Lower leg skin (tissue), 3 donors: ENCODE measurements around the gene WDFY2.

Experiments used
- POLR2A ChIP-seq, 2 donors: fragments of 450-650 bp; IDR thresholded peaks; one replicate each; pipeline ENCODE4 v1.6.1; 2016 to 2017; ENCODE audit warnings: antibody characterized with exemption in 2 of 2, mild to moderate bottlenecking in 1 of 2, moderate library complexity in 1 of 2
- TF ChIP-seq, protein P1 (sequence below), 3 donors: fragments of 450-650 bp; IDR thresholded peaks; one replicate each; pipeline ENCODE4 v1.5.1; 2016; ENCODE audit warnings: antibody characterized with exemption in 3 of 3, mild to moderate bottlenecking in 3 of 3, moderate library complexity in 2 of 3

DNA sequence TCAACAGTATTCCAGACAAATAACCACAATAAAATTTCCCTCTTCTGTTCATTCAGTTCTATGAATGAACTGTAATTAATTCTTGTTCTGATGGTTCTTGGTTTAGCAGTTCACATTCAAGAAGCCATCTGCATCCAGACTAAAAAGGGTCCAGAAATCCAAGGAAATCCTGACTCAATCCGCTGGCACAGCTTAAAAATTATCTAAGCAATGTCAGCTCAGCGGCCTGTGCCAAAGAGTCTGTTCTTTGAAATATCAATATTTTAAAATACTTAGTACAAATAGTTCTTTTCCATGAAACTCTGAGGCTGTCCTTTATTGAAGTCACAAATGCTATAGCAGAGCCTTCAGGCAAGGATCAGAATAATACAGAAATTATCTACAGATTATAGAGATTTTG is 162.5 kb downstream of the WDFY2 start:
- TF ChIP-seq, protein P1, sequence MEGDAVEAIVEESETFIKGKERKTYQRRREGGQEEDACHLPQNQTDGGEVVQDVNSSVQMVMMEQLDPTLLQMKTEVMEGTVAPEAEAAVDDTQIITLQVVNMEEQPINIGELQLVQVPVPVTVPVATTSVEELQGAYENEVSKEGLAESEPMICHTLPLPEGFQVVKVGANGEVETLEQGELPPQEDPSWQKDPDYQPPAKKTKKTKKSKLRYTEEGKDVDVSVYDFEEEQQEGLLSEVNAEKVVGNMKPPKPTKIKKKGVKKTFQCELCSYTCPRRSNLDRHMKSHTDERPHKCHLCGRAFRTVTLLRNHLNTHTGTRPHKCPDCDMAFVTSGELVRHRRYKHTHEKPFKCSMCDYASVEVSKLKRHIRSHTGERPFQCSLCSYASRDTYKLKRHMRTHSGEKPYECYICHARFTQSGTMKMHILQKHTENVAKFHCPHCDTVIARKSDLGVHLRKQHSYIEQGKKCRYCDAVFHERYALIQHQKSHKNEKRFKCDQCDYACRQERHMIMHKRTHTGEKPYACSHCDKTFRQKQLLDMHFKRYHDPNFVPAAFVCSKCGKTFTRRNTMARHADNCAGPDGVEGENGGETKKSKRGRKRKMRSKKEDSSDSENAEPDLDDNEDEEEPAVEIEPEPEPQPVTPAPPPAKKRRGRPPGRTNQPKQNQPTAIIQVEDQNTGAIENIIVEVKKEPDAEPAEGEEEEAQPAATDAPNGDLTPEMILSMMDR (IDR thresholded peaks at IDR 0.05) = no peak
- no peak for TF ChIP-seq POLR2A (IDR thresholded peaks at IDR 0.05)
